ENCODE data around the gene RNF17. TPM values are rescaled to one million over a fixed set of nuclear protein-coding genes. Genes with fewer than 3 reads are reported as not detected.

RNF17 gene
- total RNA-seq, 1 donor from 2014 or later = not detected

GRCh38 chr13:24745861-24746617 lies 17.9 kb upstream of the RNF17 start:
- Mint-ChIP-seq H3K9me3 (ENCODE audit: unreplicated experiment) (no peaks in the 10 kb centered on the region), H3K27ac (ENCODE audit: unreplicated experiment) (no peak overlapping the region), H3K36me3 (ENCODE audit: unreplicated experiment) (no peaks in the 10 kb centered on the region), H3K4me1 (ENCODE audit: unreplicated experiment) (peaks cover 10% of the 10 kb centered on the region), H3K27me3 (ENCODE audit: unreplicated experiment) (peaks cover 47% of the 10 kb centered on the region), H3K4me3 (ENCODE audit: unreplicated experiment) (no peak overlapping the region)
- peak; percentile 78 for DNase-seq (ENCODE audit: extremely low spot score, unreplicated experiment)
- no peak for TF ChIP-seq CTCF (IDR thresholded peaks at IDR 0.05)

GRCh38 chr13:24746618-24747247 lies 17.2 kb upstream of the RNF17 start:
- Mint-ChIP-seq H3K4me3 (ENCODE audit: unreplicated experiment) (peak overlapping the region; percentile 74), H3K9me3 (ENCODE audit: unreplicated experiment) (no peaks in the 10 kb centered on the region), H3K36me3 (ENCODE audit: unreplicated experiment) (no peaks in the 10 kb centered on the region), H3K27ac (ENCODE audit: unreplicated experiment) (no peak overlapping the region), H3K27me3 (ENCODE audit: unreplicated experiment) (peaks cover 52% of the 10 kb centered on the region), H3K4me1 (ENCODE audit: unreplicated experiment) (peaks cover 10% of the 10 kb centered on the region)
- TF ChIP-seq CTCF (IDR thresholded peaks at IDR 0.05) = no peak
- DNase-seq (ENCODE audit: extremely low spot score, unreplicated experiment) = peak; percentile 83

- Mint-ChIP-seq H3K27me3 (ENCODE audit: unreplicated experiment) (peaks cover 52% of the 10 kb centered on the region), H3K4me1 (ENCODE audit: unreplicated experiment) (peaks cover 10% of the 10 kb centered on the region)
Observed at GRCh38 chr13:24747248-24748060, 16.5 kb upstream of the RNF17 start.

GRCh38 chr13:24748061-24748400 lies 15.9 kb upstream of the RNF17 start:
- H3K27me3 Mint-ChIP-seq (ENCODE audit: unreplicated experiment) = peaks cover 56% of the 10 kb centered on the region
- no peak for DNase-seq (ENCODE audit: extremely low spot score, unreplicated experiment)

More at GRCh38 chr13:24747248-24748060, 16.5 kb upstream of the RNF17 start:
- H3K36me3 Mint-ChIP-seq (ENCODE audit: unreplicated experiment) = no peaks in the 10 kb centered on the region
- H3K27ac Mint-ChIP-seq (ENCODE audit: unreplicated experiment) = no peak overlapping the region
- H3K9me3 Mint-ChIP-seq (ENCODE audit: unreplicated experiment) = no peaks in the 10 kb centered on the region
- peak; percentile 83 for DNase-seq (ENCODE audit: extremely low spot score, unreplicated experiment)
- no peak for TF ChIP-seq CTCF (IDR thresholded peaks at IDR 0.05)
- H3K4me3 Mint-ChIP-seq (ENCODE audit: unreplicated experiment) = peak overlapping the region; percentile 74

More at GRCh38 chr13:24748061-24748400, 15.9 kb upstream of the RNF17 start:
- no peak overlapping the region for H3K27ac Mint-ChIP-seq (ENCODE audit: unreplicated experiment)
- TF ChIP-seq CTCF (IDR thresholded peaks at IDR 0.05) = no peak
- H3K9me3 Mint-ChIP-seq (ENCODE audit: unreplicated experiment) = no peaks in the 10 kb centered on the region
- peak overlapping the region; percentile 38 for H3K4me3 Mint-ChIP-seq (ENCODE audit: unreplicated experiment)
- H3K4me1 Mint-ChIP-seq (ENCODE audit: unreplicated experiment) = peaks cover 10% of the 10 kb centered on the region
- H3K36me3 Mint-ChIP-seq (ENCODE audit: unreplicated experiment) = no peaks in the 10 kb centered on the region
